ENCODE measurements around the gene CISTR.
"Not testable (repeated sequence)": the region's sequence is repeated elsewhere in the genome, so short reads cannot be mapped to it uniquely, and the experiment has no call there.

CISTR gene

GRCh38 chr12:53718567-53718966 lies 33.2 kb downstream of the CISTR start:
- not testable (repeated sequence) for DNase-seq (ENCODE audit: low spot score)

DNA sequence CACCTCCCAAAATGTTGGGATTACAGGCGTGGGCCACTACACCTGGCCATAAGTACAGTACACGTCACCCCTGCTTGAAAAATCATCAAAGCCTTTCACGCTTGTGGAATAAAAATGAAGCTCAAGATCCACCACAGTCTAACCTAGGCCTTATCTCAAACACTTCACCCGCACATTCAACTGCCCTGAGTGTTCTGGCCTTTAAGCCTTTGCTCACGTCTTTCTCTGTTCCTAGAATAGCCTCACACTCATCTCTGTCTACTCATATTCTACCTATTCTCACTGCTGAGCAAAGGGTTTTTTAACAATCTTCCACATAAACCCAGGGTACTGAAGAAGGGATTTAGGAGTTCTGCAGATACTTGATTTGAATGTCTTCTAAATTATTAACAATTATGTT lies 34.5 kb downstream of the CISTR start:
- no peak for DNase-seq (ENCODE audit: low spot score)

DNA sequence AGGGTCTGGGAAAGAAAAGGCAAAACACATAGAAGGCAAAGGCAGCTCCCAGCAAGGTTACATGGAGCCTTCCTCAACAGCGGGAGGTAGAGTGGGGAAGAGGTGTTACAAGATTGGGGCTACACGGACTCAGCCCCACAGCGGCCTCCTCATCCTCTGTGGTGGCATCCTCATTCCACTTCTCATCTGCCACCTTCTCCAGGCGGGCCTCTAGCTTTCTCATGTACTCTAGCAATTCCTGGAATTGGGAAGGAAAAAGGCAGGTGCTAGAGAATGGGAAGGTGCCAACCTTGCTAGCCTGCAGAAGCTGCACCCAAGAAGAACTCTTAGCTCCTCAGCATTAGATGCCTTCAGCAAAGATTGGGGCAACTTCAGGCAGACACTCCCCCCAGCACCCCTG lies 37.8 kb downstream of the CISTR start:
- DNase-seq (ENCODE audit: low spot score): no peak

DNA sequence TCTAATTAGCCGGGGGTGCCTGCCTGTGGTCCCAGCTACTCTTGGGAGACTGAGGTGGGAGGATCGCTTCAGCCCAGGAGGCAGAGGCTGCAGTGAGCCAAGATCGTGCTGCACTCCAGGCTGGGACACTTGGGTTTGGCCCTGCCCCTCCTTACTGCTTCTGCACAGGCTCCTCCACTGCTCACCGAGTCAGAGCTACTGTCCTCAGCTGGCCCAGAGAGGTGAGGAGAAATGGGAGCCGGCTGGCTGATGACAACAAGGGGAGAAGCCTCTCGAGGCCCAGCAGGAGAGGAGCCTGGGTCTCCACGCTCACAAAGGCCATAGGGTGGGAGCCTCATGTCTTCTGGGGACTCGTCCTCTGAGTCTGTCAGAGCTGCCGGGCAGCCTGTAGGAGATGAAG lies 38.3 kb downstream of the CISTR start:
- no peak for DNase-seq (ENCODE audit: low spot score)

- no peak for DNase-seq (ENCODE audit: low spot score)
These were observed 39.6 kb downstream of the CISTR start for GRCh38 chr12:53712059-53712643.

DNA sequence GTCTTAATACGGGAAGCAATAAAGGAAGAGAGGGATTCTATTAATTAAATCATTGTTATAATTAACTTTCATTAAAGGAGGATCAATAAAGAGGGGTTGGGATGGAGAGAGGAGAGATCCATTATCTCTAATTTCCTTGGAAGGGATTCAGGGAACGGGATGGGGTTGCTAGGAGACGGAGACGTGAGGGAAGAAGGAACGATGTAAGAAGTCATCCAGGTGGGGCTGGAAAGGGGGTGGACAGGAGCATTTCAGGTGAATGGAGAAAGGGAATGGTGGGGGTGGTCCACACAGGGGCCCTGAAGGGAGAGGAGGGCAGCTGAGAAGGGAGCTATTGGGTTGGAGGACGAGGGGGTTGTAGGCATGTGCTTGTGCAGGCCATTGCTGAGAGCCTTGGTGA lies 41.7 kb downstream of the CISTR start:
- DNase-seq (ENCODE audit: low spot score): no peak

GRCh38 chr12:53709671-53710070 lies 42.1 kb downstream of the CISTR start:
- DNase-seq (ENCODE audit: low spot score): no peak

GRCh38 chr12:53706080-53706479 lies 45.7 kb downstream of the CISTR start:
- no peak for DNase-seq (ENCODE audit: low spot score)

DNA sequence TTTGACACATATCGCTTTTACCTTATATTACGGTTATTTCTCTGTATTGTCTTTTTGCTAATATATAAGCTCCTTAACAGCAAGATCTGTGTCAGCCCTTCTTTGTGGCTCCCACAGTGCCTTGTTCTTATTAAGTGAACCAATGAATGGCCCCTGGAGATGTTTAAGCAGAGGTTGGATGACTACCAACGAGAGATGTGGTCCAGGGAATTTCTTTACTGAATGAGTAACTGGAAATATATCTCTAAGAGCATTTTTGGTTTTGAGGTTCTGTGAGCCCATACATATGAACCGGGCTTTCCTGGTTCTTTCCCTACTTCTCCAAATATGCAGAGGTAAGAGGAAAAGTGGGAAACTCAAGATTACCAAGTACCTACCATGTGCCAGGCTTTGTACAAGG lies 48.0 kb downstream of the CISTR start:
- no peak for DNase-seq (ENCODE audit: low spot score)

DNA sequence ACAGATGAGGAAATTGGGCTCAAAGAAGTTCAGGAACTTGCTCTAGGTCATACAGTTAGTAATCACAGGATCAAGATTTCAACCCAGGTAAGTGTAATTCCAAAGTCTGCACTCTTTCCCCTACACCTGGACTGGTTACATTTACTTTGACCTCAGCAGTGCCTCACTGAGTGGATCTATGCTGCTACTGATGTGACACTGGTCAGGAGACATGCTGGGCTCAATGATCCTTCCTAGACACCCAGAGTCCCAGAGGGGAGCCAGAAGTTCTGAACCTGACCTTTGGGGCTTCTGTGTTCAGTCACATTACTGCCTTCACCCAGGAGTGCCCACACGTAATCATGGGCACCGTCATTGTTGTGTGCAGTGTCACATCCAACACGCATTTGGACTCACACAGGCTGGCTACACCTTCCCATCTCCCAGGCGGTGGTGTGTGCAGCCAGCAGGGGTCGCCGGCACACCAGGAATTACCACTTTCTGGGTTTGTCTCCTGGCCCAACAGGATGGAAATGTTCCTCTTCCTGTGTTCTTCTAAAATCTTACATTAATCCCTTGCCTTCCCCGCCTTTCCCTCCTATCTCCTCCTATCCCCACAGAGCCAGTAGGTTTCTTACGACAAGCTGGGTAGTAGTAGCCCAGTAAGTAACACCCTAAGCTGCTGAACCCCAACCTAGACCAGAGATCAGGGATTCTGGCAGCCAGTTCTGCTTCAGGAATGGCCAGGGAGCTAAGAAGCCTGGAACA lies 50.1 kb downstream of the CISTR start:
- peak; percentile 76 for DNase-seq (ENCODE audit: low spot score)

GRCh38 chr12:53700567-53700966 lies 51.2 kb downstream of the CISTR start:
- no peak for DNase-seq (ENCODE audit: low spot score)

GRCh38 chr12:53699678-53700025 lies 52.1 kb downstream of the CISTR start:
- DNase-seq (ENCODE audit: low spot score): no peak

- DNase-seq (ENCODE audit: low spot score): no peak
These were observed 52.7 kb downstream of the CISTR start for GRCh38 chr12:53698948-53699677.

DNA sequence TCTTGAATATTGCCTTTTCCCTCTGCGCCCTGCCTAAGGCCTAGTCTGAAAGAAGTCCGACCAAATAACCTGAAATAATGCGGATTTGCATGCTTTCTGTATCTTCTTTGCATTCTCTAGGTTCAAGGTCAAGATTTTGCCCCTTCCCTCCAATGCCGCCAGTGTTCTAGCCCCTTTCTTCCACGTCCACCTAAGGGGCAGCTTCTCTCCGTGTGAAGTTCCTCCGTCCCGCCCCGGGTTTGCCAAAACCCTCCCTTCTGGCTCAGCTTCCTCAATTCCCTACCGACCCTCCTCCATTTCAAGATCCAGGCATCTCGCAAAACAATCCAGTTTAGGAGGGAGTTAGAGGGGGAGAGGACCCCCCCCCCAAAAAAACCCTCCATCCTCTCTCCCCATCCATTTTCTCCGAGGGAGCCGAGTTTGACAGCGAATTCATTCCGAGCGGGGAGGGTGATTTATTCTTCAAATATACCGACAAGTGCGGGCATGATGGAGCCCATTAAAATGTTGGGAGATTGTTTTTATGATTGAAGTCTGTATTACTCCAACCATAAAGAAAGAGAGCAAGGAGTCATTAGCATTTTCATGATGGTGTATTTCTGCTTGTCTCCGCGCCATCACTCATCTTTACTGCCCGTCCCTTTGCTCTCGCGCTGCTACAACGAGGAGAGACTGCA lies 55.0 kb downstream of the CISTR start:
- no peak for DNase-seq (ENCODE audit: low spot score)

Measured in HuH-7.5 (cell line).